Measurements from ENCODE around the gene TMEM92. TPM values are rescaled to one million over a fixed set of nuclear protein-coding genes. Genes with fewer than 3 reads are reported as not detected.
A peak's percentile ranks its signal among the peaks of the same experiment; 100 is the strongest.
"Not testable (repeated sequence)": the region's sequence is repeated elsewhere in the genome, so short reads cannot be mapped to it uniquely, and the experiment has no call there.

The TMEM92 gene
- total RNA-seq, 1 donor from 2014 or later, result 1.6 TPM

GRCh38 chr17:50292465-50292864 is 18.2 kb downstream of the TMEM92 start:
- Mint-ChIP-seq H3K4me1 (ENCODE audit: unreplicated experiment) (peaks cover 18% of the 10 kb centered on the region), H3K27me3 (no peaks in the 10 kb centered on the region), H3K4me3 (no peak overlapping the region), H3K36me3 (no peaks in the 10 kb centered on the region), H3K9me3 (no peaks in the 10 kb centered on the region), H3K27ac (no peak overlapping the region)
- no peak for DNase-seq (ENCODE audit: extremely low spot score, unreplicated experiment)
- no peak for TF ChIP-seq CTCF (conservative IDR thresholded peaks at IDR 0.05)

GRCh38 chr17:50295021-50295420 is 20.8 kb downstream of the TMEM92 start:
- Mint-ChIP-seq H3K4me1 (ENCODE audit: unreplicated experiment) (peaks cover 7% of the 10 kb centered on the region), H3K27ac (no peak overlapping the region), H3K4me3 (no peak overlapping the region), H3K27me3 (no peaks in the 10 kb centered on the region), H3K9me3 (no peaks in the 10 kb centered on the region), H3K36me3 (no peaks in the 10 kb centered on the region)
- no peak for TF ChIP-seq CTCF (conservative IDR thresholded peaks at IDR 0.05)
- DNase-seq (ENCODE audit: extremely low spot score, unreplicated experiment), result no peak

GRCh38 chr17:50297407-50297865 is 23.2 kb downstream of the TMEM92 start:
- peak; percentile 81 for DNase-seq (ENCODE audit: extremely low spot score, unreplicated experiment)
- no peaks in the 10 kb centered on the region for H3K36me3 Mint-ChIP-seq
- H3K27ac Mint-ChIP-seq, result peak overlapping the region; percentile 43
- no peaks in the 10 kb centered on the region for H3K9me3 Mint-ChIP-seq
- peak; percentile 98 for TF ChIP-seq CTCF (conservative IDR thresholded peaks at IDR 0.05)
- H3K4me1 Mint-ChIP-seq (ENCODE audit: unreplicated experiment), result peaks cover 5% of the 10 kb centered on the region
- H3K4me3 Mint-ChIP-seq, result no peak overlapping the region
- no peaks in the 10 kb centered on the region for H3K27me3 Mint-ChIP-seq

GRCh38 chr17:50298018-50298417 is 23.8 kb downstream of the TMEM92 start:
- H3K4me1 Mint-ChIP-seq (ENCODE audit: unreplicated experiment), result peaks cover 5% of the 10 kb centered on the region
- H3K9me3 Mint-ChIP-seq, result no peaks in the 10 kb centered on the region
- no peak overlapping the region for H3K27ac Mint-ChIP-seq
- no peaks in the 10 kb centered on the region for H3K36me3 Mint-ChIP-seq
- no peak overlapping the region for H3K4me3 Mint-ChIP-seq
- no peak for DNase-seq (ENCODE audit: extremely low spot score, unreplicated experiment)
- no peaks in the 10 kb centered on the region for H3K27me3 Mint-ChIP-seq
- TF ChIP-seq CTCF (conservative IDR thresholded peaks at IDR 0.05), result no peak

- no peak for TF ChIP-seq CTCF (conservative IDR thresholded peaks at IDR 0.05)
- DNase-seq (ENCODE audit: extremely low spot score, unreplicated experiment), result no peak
- Mint-ChIP-seq H3K4me3 (no peak overlapping the region), H3K4me1 (ENCODE audit: unreplicated experiment) (peaks cover 10% of the 10 kb centered on the region), H3K27me3 (no peaks in the 10 kb centered on the region), H3K36me3 (no peaks in the 10 kb centered on the region), H3K27ac (no peak overlapping the region), H3K9me3 (no peaks in the 10 kb centered on the region)
These were observed 25.5 kb downstream of the TMEM92 start for GRCh38 chr17:50299776-50300175.

GRCh38 chr17:50300824-50301223 is 26.6 kb downstream of the TMEM92 start:
- not testable (repeated sequence) for H3K36me3 Mint-ChIP-seq; H3K27me3 Mint-ChIP-seq; H3K4me3 Mint-ChIP-seq; DNase-seq (ENCODE audit: extremely low spot score, unreplicated experiment); H3K9me3 Mint-ChIP-seq; H3K27ac Mint-ChIP-seq
- peaks cover 12% of the 10 kb centered on the region for H3K4me1 Mint-ChIP-seq (ENCODE audit: unreplicated experiment)

All from type B pancreatic cell (in vitro differentiated cells).